ENCODE results near the gene MKRN1.

MKRN1 gene

DNA sequence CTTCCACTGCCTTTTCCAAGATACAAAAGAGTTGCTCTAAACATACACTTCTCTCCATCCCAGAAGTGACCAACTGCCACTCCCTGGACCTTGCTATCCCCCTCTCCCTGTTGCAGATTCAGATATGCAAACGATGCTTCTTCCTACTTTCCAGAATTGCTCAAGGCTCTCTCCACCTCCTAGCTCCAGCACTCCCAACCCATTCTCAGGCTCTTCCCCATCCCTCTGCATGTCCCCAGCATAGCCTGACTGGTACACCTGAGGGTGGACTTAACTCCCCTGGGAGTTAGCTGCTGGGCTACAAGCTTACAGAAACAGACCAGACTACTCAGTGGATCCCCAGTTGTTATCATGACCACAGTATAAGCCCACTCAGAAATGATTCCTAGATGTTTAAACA, 27.6 kb downstream of the MKRN1 start:
- H3K4me3 ChIP-seq (replicated peaks; ENCODE audit: low read depth, low read length) = no peak overlapping the region
- TF ChIP-seq CTCF (IDR thresholded peaks at IDR 0.05; ENCODE audit: low read length, missing control alignments) = no peak
- DNase-seq (ENCODE audit: low read depth) = no peak

- DNase-seq (ENCODE audit: low read depth) = no peak
- TF ChIP-seq CTCF (IDR thresholded peaks at IDR 0.05; ENCODE audit: low read length, missing control alignments) = no peak
- H3K4me3 ChIP-seq (replicated peaks; ENCODE audit: low read depth, low read length) = no peak overlapping the region
Measured at GRCh38 chr7:140448781-140449480, 30.4 kb downstream of the MKRN1 start.

DNA sequence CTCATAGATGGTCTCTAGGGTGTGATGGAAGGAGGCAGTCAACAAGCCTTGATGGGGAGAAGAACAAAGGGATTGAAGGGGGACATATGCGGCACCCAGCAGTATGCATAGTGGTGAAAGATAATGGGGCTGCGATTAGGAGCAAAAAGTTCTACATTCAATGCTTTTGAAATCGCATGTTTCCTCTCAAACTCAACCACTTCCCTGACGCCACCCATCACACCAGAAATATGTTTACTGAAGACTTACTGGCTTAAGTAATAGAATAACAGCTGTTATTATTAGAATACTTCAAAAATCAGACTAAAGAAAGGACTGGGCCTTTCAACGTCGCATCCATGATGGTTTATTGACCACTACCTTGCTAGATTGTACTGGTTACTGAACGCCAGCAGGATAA, 31.5 kb downstream of the MKRN1 start:
- DNase-seq (ENCODE audit: low read depth) = no peak
- H3K4me3 ChIP-seq (replicated peaks; ENCODE audit: low read depth, low read length) = no peak overlapping the region
- TF ChIP-seq CTCF (IDR thresholded peaks at IDR 0.05; ENCODE audit: low read length, missing control alignments) = no peak

- H3K4me3 ChIP-seq (replicated peaks; ENCODE audit: low read depth, low read length) = no peak overlapping the region
- DNase-seq (ENCODE audit: low read depth) = no peak
- no peak for TF ChIP-seq CTCF (IDR thresholded peaks at IDR 0.05; ENCODE audit: low read length, missing control alignments)
Measured at GRCh38 chr7:140446467-140446866, 32.8 kb downstream of the MKRN1 start.

GRCh38 chr7:140441519-140441918, 37.8 kb downstream of the MKRN1 start:
- TF ChIP-seq CTCF (IDR thresholded peaks at IDR 0.05; ENCODE audit: low read length, missing control alignments) = no peak
- no peak overlapping the region for H3K4me3 ChIP-seq (replicated peaks; ENCODE audit: low read depth, low read length)
- no peak for DNase-seq (ENCODE audit: low read depth)

DNA sequence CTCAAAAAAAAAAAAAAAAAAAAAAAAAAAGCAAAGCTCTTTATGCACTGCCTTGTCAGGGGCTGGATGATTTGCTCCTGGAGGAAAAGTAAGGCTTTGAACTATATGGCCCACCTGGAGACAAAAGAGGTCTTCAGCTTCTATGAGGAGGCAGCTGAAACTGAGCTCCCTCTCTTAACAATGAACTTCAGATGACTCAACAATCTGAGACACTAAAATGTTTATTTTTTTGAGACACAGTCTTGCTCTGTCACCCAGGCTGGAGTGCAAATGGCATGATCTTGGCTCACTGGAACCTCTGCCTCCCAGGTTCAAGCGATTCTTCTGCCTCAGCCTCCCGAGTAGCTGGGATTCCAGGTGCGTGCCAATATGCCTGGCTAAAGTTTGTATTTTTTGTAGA, 38.7 kb downstream of the MKRN1 start:
- no peak for DNase-seq (ENCODE audit: low read depth)
- no peak for TF ChIP-seq CTCF (IDR thresholded peaks at IDR 0.05; ENCODE audit: low read length, missing control alignments)

GRCh38 chr7:140439359-140439758, 39.9 kb downstream of the MKRN1 start:
- no peak for TF ChIP-seq CTCF (IDR thresholded peaks at IDR 0.05; ENCODE audit: low read length, missing control alignments)
- no peak overlapping the region for H3K4me3 ChIP-seq (replicated peaks; ENCODE audit: low read depth, low read length)
- no peak for DNase-seq (ENCODE audit: low read depth)

More for the DNA sequence above, 38.7 kb downstream of the MKRN1 start:
- H3K4me3 ChIP-seq (replicated peaks; ENCODE audit: low read depth, low read length) = no peak overlapping the region

Measured in fibroblast of pulmonary artery (primary cell).